ENCODE measurements around the gene NTM.

Gene NTM

GRCh38 chr11:131597890-131598289 lies 227.5 kb downstream of the NTM start:
- H2AFZ ChIP-seq (ENCODE audit: low read depth, low read length), result no peak overlapping the region
- DNase-seq, result no peak
- H4K8ac ChIP-seq (ENCODE audit: low read length), result no peak overlapping the region
- no peak overlapping the region for H2BK5ac ChIP-seq (ENCODE audit: low read depth, low read length, poor library complexity, severe bottlenecking)
- H3K4me2 ChIP-seq (ENCODE audit: low read length, poor library complexity, severe bottlenecking), result no peak overlapping the region
- no peak overlapping the region for H4K91ac ChIP-seq (ENCODE audit: low read length)
- H3K23ac ChIP-seq (ENCODE audit: low read length in 2 of 2), result no peak overlapping the region
- H3K9ac ChIP-seq (ENCODE audit: low read length), result no peak overlapping the region
- no peak overlapping the region for H3K4ac ChIP-seq (ENCODE audit: low read depth in 1 of 2, low read length in 2 of 2)
- no peaks in the 10 kb centered on the region for H3K36me3 ChIP-seq (ENCODE audit: control insufficient read depth in 1 of 2, insufficient read depth in 2 of 2, low read depth in 1 of 2, low read length in 2 of 2)
- no peak overlapping the region for H3K27ac ChIP-seq (ENCODE audit: low read length, poor library complexity, severe bottlenecking)
- no peak overlapping the region for H3K14ac ChIP-seq (ENCODE audit: low read length in 2 of 2)
- no peak overlapping the region for H2AK5ac ChIP-seq (ENCODE audit: low read length, severe bottlenecking)
- H3K18ac ChIP-seq (ENCODE audit: low read depth in 1 of 2, low read length in 2 of 2), result no peak overlapping the region
- no peak overlapping the region for H2BK120ac ChIP-seq (ENCODE audit: low read depth, low read length)
- H3K4me3 ChIP-seq (ENCODE audit: insufficient read depth in 1 of 2, low read depth in 1 of 2, low read length in 2 of 2), result no peak overlapping the region
- H3K27me3 ChIP-seq (ENCODE audit: control insufficient read depth in 1 of 2, insufficient read depth in 1 of 2, low read length in 2 of 2), result peaks cover 0 to 21% of the 10 kb centered on the region in 2 experiments
- no peaks in the 10 kb centered on the region for H3K4me1 ChIP-seq (ENCODE audit: control insufficient read depth, insufficient read depth, low read depth, low read length)
- no peak overlapping the region for H2BK15ac ChIP-seq (ENCODE audit: low read depth, poor library complexity, severe bottlenecking)
- no peaks in the 10 kb centered on the region for H3K79me1 ChIP-seq (replicated peaks; ENCODE audit: low read length, poor library complexity, severe bottlenecking)
- 40% methylated on average over 2 of the region's 2 CpGs for WGBS
- H2BK12ac ChIP-seq (ENCODE audit: low read length in 2 of 2), result no peak overlapping the region
- no peaks in the 10 kb centered on the region for H3K9me3 ChIP-seq (ENCODE audit: control insufficient read depth, low read length)

- H3K27ac ChIP-seq (ENCODE audit: low read length, poor library complexity, severe bottlenecking), result no peak overlapping the region
- H3K14ac ChIP-seq (ENCODE audit: low read length in 2 of 2), result no peak overlapping the region
- no peak overlapping the region for H3K4ac ChIP-seq (ENCODE audit: low read depth in 1 of 2, low read length in 2 of 2)
- H3K4me2 ChIP-seq (ENCODE audit: low read length, poor library complexity, severe bottlenecking), result no peak overlapping the region
- no peak overlapping the region for H2AK5ac ChIP-seq (ENCODE audit: low read length, severe bottlenecking)
- no peak overlapping the region for H3K4me3 ChIP-seq (ENCODE audit: insufficient read depth in 1 of 2, low read depth in 1 of 2, low read length in 2 of 2)
- H3K23ac ChIP-seq (ENCODE audit: low read length in 2 of 2), result no peak overlapping the region
- no peak overlapping the region for H3K9ac ChIP-seq (ENCODE audit: low read length)
- H3K18ac ChIP-seq (ENCODE audit: low read depth in 1 of 2, low read length in 2 of 2), result no peak overlapping the region
- no peak overlapping the region for H4K91ac ChIP-seq (ENCODE audit: low read length)
- DNase-seq, result peak; percentile 0
- WGBS, result 58% methylated on average over 4 of the region's 5 CpGs
- H3K79me1 ChIP-seq (replicated peaks; ENCODE audit: low read length, poor library complexity, severe bottlenecking), result no peaks in the 10 kb centered on the region
- H2BK12ac ChIP-seq (ENCODE audit: low read length in 2 of 2), result no peak overlapping the region
- no peaks in the 10 kb centered on the region for H3K36me3 ChIP-seq (ENCODE audit: control insufficient read depth in 1 of 2, insufficient read depth in 2 of 2, low read depth in 1 of 2, low read length in 2 of 2)
- H3K4me1 ChIP-seq (ENCODE audit: control insufficient read depth, insufficient read depth, low read depth, low read length), result no peaks in the 10 kb centered on the region
- H3K27me3 ChIP-seq (ENCODE audit: control insufficient read depth in 1 of 2, insufficient read depth in 1 of 2, low read length in 2 of 2), result peaks cover 0 to 21% of the 10 kb centered on the region in 2 experiments
- H4K8ac ChIP-seq (ENCODE audit: low read length), result no peak overlapping the region
- H2BK5ac ChIP-seq (ENCODE audit: low read depth, low read length, poor library complexity, severe bottlenecking), result no peak overlapping the region
- H2BK120ac ChIP-seq (ENCODE audit: low read depth, low read length), result no peak overlapping the region
- H2BK15ac ChIP-seq (ENCODE audit: low read depth, poor library complexity, severe bottlenecking), result no peak overlapping the region
- H3K9me3 ChIP-seq (ENCODE audit: control insufficient read depth, low read length), result no peaks in the 10 kb centered on the region
- H2AFZ ChIP-seq (ENCODE audit: low read depth, low read length), result no peak overlapping the region
Measured at GRCh38 chr11:131598305-131598704, 227.9 kb downstream of the NTM start.

GRCh38 chr11:131599285-131599684 lies 228.9 kb downstream of the NTM start:
- Histone ChIP-seq H2AK5ac (ENCODE audit: low read length, severe bottlenecking) (no peak overlapping the region), H3K4me1 (ENCODE audit: control insufficient read depth, insufficient read depth, low read depth, low read length) (no peaks in the 10 kb centered on the region), H3K4me3 (ENCODE audit: insufficient read depth in 1 of 2, low read depth in 1 of 2, low read length in 2 of 2) (no peak overlapping the region), H3K18ac (ENCODE audit: low read depth in 1 of 2, low read length in 2 of 2) (no peak overlapping the region), H3K27ac (ENCODE audit: low read length, poor library complexity, severe bottlenecking) (no peak overlapping the region), H3K36me3 (ENCODE audit: control insufficient read depth in 1 of 2, insufficient read depth in 2 of 2, low read depth in 1 of 2, low read length in 2 of 2) (no peaks in the 10 kb centered on the region), H3K9me3 (ENCODE audit: control insufficient read depth, low read length) (no peaks in the 10 kb centered on the region), H2BK15ac (ENCODE audit: low read depth, poor library complexity, severe bottlenecking) (no peak overlapping the region), H3K23ac (ENCODE audit: low read length in 2 of 2) (no peak overlapping the region), H4K91ac (ENCODE audit: low read length) (no peak overlapping the region), H3K27me3 (ENCODE audit: control insufficient read depth in 1 of 2, insufficient read depth in 1 of 2, low read length in 2 of 2) (peaks cover 0 to 21% of the 10 kb centered on the region in 2 experiments), H3K79me1 (replicated peaks; ENCODE audit: low read length, poor library complexity, severe bottlenecking) (no peaks in the 10 kb centered on the region), H4K8ac (ENCODE audit: low read length) (no peak overlapping the region), H3K9ac (ENCODE audit: low read length) (no peak overlapping the region), H2BK12ac (ENCODE audit: low read length in 2 of 2) (no peak overlapping the region), H2AFZ (ENCODE audit: low read depth, low read length) (no peak overlapping the region), H3K4ac (ENCODE audit: low read depth in 1 of 2, low read length in 2 of 2) (no peak overlapping the region), H3K14ac (ENCODE audit: low read length in 2 of 2) (no peak overlapping the region), H2BK5ac (ENCODE audit: low read depth, low read length, poor library complexity, severe bottlenecking) (no peak overlapping the region), H2BK120ac (ENCODE audit: low read depth, low read length) (no peak overlapping the region), H3K4me2 (ENCODE audit: low read length, poor library complexity, severe bottlenecking) (no peak overlapping the region)
- DNase-seq, result no peak
- 84% methylated on average over 6 of the region's 8 CpGs for WGBS

- Histone ChIP-seq H2BK15ac (ENCODE audit: low read depth, poor library complexity, severe bottlenecking) (no peak overlapping the region), H3K14ac (ENCODE audit: low read length in 2 of 2) (no peak overlapping the region), H2AFZ (ENCODE audit: low read depth, low read length) (no peak overlapping the region), H4K8ac (ENCODE audit: low read length) (no peak overlapping the region), H3K79me1 (replicated peaks; ENCODE audit: low read length, poor library complexity, severe bottlenecking) (no peaks in the 10 kb centered on the region), H2BK120ac (ENCODE audit: low read depth, low read length) (no peak overlapping the region), H2BK12ac (ENCODE audit: low read length in 2 of 2) (no peak overlapping the region), H3K4me2 (ENCODE audit: low read length, poor library complexity, severe bottlenecking) (no peak overlapping the region), H3K4me1 (ENCODE audit: control insufficient read depth, insufficient read depth, low read depth, low read length) (no peaks in the 10 kb centered on the region), H2BK5ac (ENCODE audit: low read depth, low read length, poor library complexity, severe bottlenecking) (no peak overlapping the region), H4K91ac (ENCODE audit: low read length) (no peak overlapping the region), H2AK5ac (ENCODE audit: low read length, severe bottlenecking) (no peak overlapping the region), H3K9me3 (ENCODE audit: control insufficient read depth, low read length) (no peaks in the 10 kb centered on the region), H3K36me3 (ENCODE audit: control insufficient read depth in 1 of 2, insufficient read depth in 2 of 2, low read depth in 1 of 2, low read length in 2 of 2) (no peaks in the 10 kb centered on the region), H3K18ac (ENCODE audit: low read depth in 1 of 2, low read length in 2 of 2) (no peak overlapping the region), H3K4ac (ENCODE audit: low read depth in 1 of 2, low read length in 2 of 2) (no peak overlapping the region), H3K27me3 (ENCODE audit: control insufficient read depth in 1 of 2, insufficient read depth in 1 of 2, low read length in 2 of 2) (peaks cover 0 to 9% of the 10 kb centered on the region in 2 experiments), H3K27ac (ENCODE audit: low read length, poor library complexity, severe bottlenecking) (no peak overlapping the region), H3K4me3 (ENCODE audit: insufficient read depth in 1 of 2, low read depth in 1 of 2, low read length in 2 of 2) (no peak overlapping the region), H3K9ac (ENCODE audit: low read length) (no peak overlapping the region), H3K23ac (ENCODE audit: low read length in 2 of 2) (no peak overlapping the region)
- 76% methylated on average over 3 of the region's 4 CpGs for WGBS
- DNase-seq, result no peak
Measured at GRCh38 chr11:131600628-131601027, 230.2 kb downstream of the NTM start.

Data from mesenchymal stem cell (in vitro differentiated cells and primary cell).